ENCODE measurements around the gene AP1G2. TPM values are rescaled to one million over a fixed set of nuclear protein-coding genes. Genes with fewer than 3 reads are reported as not detected.

AP1G2 gene
- polyA plus RNA-seq, 1 donor from 2014 or later, result 127 TPM

DNA sequence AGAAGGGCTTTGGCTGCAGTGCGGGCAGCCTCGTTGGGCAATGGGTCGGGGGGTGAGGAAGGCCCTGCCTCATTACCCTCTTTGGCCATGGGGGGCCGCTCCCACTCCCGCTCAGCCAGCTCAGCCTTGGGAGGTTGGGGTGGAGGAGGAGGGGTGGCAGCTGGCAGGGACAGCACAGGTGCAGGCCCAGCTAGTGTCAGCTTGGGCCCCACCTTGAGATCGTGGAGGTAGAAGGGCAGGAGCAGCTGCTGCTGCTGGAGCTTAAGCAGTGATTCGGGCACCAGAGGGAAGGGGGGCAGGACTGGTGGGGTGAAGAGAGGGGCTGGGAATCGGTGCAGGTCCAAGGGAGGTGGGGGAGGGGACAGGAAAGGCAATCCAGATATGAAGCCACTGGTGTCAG is 42.0 kb downstream of the AP1G2 start (continued):
- TF ChIP-seq EZH2 (IDR thresholded peaks at IDR 0.05; ENCODE audit: borderline replicate concordance, insufficient read depth, low read length, poor library complexity, severe bottlenecking) (no peak), POLR2AphosphoS5 (IDR thresholded peaks at IDR 0.05) (no peak), EP300 (conservative IDR thresholded peaks at IDR 0.05; ENCODE audit: poor library complexity, severe bottlenecking) (no peak)

DNA sequence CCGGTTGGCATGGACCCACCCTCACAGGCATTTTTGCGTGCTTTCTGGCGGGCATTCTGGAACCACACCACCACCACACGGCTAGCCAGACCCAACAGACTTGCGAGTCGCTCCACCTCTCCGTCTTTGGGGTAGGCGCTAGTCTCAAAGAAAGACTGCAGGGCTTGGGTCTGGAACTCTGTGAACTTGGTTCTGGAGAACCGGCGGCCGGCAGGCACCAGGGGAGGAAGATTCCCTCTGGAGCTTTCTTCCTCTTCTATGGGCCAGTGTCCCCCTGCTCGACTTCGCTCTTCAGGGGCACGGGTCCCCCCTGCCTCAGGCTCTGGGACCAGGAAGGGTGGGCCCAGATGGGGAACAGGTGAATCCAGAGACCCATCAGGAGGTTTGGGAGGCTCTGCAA is 42.6 kb downstream of the AP1G2 start:
- no peaks in the 10 kb centered on the region for H3K79me2 ChIP-seq (replicated peaks; ENCODE audit: insufficient read depth, low read length)
- no peaks in the 10 kb centered on the region for H4K20me1 ChIP-seq (ENCODE audit: insufficient read depth)
- H3K27ac ChIP-seq (ENCODE audit: low read length), result no peak overlapping the region
- no peak overlapping the region for H2AFZ ChIP-seq (ENCODE audit: low read depth, low read length)
- H3K4me3 ChIP-seq (ENCODE audit: low read length), result no peak overlapping the region
- H3K36me3 ChIP-seq (ENCODE audit: insufficient read depth, low read length), result no peaks in the 10 kb centered on the region
- H3K27me3 ChIP-seq (ENCODE audit: insufficient read depth, low read depth, low read length), result no peaks in the 10 kb centered on the region
- H3K9me2 ChIP-seq (ENCODE audit: insufficient read depth, low read length), result no peaks in the 10 kb centered on the region
- H3K4me2 ChIP-seq (ENCODE audit: low read length), result no peak overlapping the region
- TF ChIP-seq SMC3 (conservative IDR thresholded peaks at IDR 0.05; ENCODE audit: poor library complexity), result no peak
- TF ChIP-seq TAF1 (IDR thresholded peaks at IDR 0.05; ENCODE audit: low read depth), result no peak
- no peak for TF ChIP-seq EZH2 (IDR thresholded peaks at IDR 0.05; ENCODE audit: borderline replicate concordance, insufficient read depth, low read length, poor library complexity, severe bottlenecking)
- TF ChIP-seq, protein P1, sequence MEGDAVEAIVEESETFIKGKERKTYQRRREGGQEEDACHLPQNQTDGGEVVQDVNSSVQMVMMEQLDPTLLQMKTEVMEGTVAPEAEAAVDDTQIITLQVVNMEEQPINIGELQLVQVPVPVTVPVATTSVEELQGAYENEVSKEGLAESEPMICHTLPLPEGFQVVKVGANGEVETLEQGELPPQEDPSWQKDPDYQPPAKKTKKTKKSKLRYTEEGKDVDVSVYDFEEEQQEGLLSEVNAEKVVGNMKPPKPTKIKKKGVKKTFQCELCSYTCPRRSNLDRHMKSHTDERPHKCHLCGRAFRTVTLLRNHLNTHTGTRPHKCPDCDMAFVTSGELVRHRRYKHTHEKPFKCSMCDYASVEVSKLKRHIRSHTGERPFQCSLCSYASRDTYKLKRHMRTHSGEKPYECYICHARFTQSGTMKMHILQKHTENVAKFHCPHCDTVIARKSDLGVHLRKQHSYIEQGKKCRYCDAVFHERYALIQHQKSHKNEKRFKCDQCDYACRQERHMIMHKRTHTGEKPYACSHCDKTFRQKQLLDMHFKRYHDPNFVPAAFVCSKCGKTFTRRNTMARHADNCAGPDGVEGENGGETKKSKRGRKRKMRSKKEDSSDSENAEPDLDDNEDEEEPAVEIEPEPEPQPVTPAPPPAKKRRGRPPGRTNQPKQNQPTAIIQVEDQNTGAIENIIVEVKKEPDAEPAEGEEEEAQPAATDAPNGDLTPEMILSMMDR (IDR thresholded peaks at IDR 0.05; ENCODE audit: poor library complexity, severe bottlenecking), result no peak
- TF ChIP-seq, protein P2, sequence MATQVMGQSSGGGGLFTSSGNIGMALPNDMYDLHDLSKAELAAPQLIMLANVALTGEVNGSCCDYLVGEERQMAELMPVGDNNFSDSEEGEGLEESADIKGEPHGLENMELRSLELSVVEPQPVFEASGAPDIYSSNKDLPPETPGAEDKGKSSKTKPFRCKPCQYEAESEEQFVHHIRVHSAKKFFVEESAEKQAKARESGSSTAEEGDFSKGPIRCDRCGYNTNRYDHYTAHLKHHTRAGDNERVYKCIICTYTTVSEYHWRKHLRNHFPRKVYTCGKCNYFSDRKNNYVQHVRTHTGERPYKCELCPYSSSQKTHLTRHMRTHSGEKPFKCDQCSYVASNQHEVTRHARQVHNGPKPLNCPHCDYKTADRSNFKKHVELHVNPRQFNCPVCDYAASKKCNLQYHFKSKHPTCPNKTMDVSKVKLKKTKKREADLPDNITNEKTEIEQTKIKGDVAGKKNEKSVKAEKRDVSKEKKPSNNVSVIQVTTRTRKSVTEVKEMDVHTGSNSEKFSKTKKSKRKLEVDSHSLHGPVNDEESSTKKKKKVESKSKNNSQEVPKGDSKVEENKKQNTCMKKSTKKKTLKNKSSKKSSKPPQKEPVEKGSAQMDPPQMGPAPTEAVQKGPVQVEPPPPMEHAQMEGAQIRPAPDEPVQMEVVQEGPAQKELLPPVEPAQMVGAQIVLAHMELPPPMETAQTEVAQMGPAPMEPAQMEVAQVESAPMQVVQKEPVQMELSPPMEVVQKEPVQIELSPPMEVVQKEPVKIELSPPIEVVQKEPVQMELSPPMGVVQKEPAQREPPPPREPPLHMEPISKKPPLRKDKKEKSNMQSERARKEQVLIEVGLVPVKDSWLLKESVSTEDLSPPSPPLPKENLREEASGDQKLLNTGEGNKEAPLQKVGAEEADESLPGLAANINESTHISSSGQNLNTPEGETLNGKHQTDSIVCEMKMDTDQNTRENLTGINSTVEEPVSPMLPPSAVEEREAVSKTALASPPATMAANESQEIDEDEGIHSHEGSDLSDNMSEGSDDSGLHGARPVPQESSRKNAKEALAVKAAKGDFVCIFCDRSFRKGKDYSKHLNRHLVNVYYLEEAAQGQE (IDR thresholded peaks at IDR 0.05; ENCODE audit: borderline replicate concordance), result no peak
- TF ChIP-seq RAD21 (conservative IDR thresholded peaks at IDR 0.05), result no peak
- TF ChIP-seq EP300 (conservative IDR thresholded peaks at IDR 0.05; ENCODE audit: poor library complexity, severe bottlenecking), result no peak
- TF ChIP-seq POLR2AphosphoS5 (IDR thresholded peaks at IDR 0.05), result no peak
- no peak for TF ChIP-seq MXI1 (conservative IDR thresholded peaks at IDR 0.05; ENCODE audit: poor library complexity, severe bottlenecking)
- no peaks in the 10 kb centered on the region for H3K9me3 ChIP-seq (ENCODE audit: low read length)
- H3F3A ChIP-seq (ENCODE audit: insufficient read depth, low read length, poor library complexity, severe bottlenecking), result no peaks in the 10 kb centered on the region
- no peak overlapping the region for H3K9ac ChIP-seq (ENCODE audit: low read length)

DNA sequence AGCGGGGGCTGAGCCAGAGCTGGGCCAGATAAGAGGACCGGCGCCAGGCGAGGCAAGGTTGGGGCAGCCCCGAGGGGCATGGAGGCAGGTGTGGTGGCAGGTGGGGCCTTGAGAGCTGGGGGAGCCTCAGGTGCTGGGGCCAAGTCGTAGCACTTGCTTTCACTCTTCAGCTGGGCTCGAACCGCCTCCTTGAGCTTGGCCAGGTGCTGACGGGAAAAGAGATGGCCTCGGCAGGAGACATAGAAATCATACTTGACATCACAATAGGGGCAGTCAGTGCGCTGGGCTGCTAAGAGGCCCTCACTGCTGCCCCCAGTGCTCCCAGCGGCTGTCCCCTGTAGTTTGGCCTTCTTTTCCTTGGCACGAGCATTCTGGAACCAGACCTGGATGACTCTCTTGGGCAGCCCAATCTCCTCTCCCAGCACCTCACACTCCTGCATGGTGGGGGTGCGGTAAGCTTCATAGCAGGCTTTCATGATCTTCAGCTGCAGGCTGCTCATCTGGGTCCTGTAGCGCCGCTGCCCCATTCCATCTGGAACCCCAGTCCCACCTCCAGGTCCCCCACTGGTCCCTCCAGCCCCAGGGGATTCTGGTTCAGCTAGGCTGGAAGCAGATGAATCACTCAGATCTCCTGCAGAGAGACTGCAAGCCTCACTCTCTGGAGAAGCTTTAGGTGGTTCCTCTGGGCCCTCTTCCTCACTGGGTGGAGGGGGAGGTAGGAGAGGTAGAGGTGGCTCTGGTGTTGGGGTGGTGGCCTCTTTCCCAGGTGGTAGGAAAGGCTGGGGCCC is 44.2 kb downstream of the AP1G2 start:
- H3K27ac ChIP-seq (ENCODE audit: low read length), result no peak overlapping the region
- no peak overlapping the region for H3K9ac ChIP-seq (ENCODE audit: low read length)

More for the DNA sequence above, 44.2 kb downstream of the AP1G2 start:
- Histone ChIP-seq H3K4me3 (ENCODE audit: low read length) (no peak overlapping the region), H3K27me3 (ENCODE audit: insufficient read depth, low read depth, low read length) (no peaks in the 10 kb centered on the region), H3F3A (ENCODE audit: insufficient read depth, low read length, poor library complexity, severe bottlenecking) (no peaks in the 10 kb centered on the region), H4K20me1 (ENCODE audit: insufficient read depth) (no peaks in the 10 kb centered on the region), H3K9me3 (ENCODE audit: low read length) (no peaks in the 10 kb centered on the region), H3K79me2 (replicated peaks; ENCODE audit: insufficient read depth, low read length) (no peaks in the 10 kb centered on the region), H3K9me2 (ENCODE audit: insufficient read depth, low read length) (no peaks in the 10 kb centered on the region), H3K36me3 (ENCODE audit: insufficient read depth, low read length) (no peaks in the 10 kb centered on the region), H3K4me2 (ENCODE audit: low read length) (no peak overlapping the region), H2AFZ (ENCODE audit: low read depth, low read length) (no peak overlapping the region)
- TF ChIP-seq POLR2AphosphoS5 (IDR thresholded peaks at IDR 0.05) (no peak), SMC3 (conservative IDR thresholded peaks at IDR 0.05; ENCODE audit: poor library complexity) (no peak), TAF1 (IDR thresholded peaks at IDR 0.05; ENCODE audit: low read depth) (no peak), EZH2 (IDR thresholded peaks at IDR 0.05; ENCODE audit: borderline replicate concordance, insufficient read depth, low read length, poor library complexity, severe bottlenecking) (no peak), EP300 (conservative IDR thresholded peaks at IDR 0.05; ENCODE audit: poor library complexity, severe bottlenecking) (no peak), RAD21 (conservative IDR thresholded peaks at IDR 0.05) (no peak), MXI1 (conservative IDR thresholded peaks at IDR 0.05; ENCODE audit: poor library complexity, severe bottlenecking) (no peak)
- TF ChIP-seq, protein P2 (IDR thresholded peaks at IDR 0.05; ENCODE audit: borderline replicate concordance), result no peak
- TF ChIP-seq, protein P1 (IDR thresholded peaks at IDR 0.05; ENCODE audit: poor library complexity, severe bottlenecking), result no peak
